AG20443 (cell line): ENCODE measurements around the gene LAMTOR5.
"Not testable (repeated sequence)": the region's sequence is repeated elsewhere in the genome, so short reads cannot be mapped to it uniquely, and the experiment has no call there.

Experiments used
- DNase-seq: peaks from one replicate; pipeline ENCODE4 v3.0.0; 2012; ENCODE audit warnings: low spot score, mixed read lengths

Gene LAMTOR5

GRCh38 chr1:110407260-110408210 is at the start of gene LAMTOR5:
LAMTOR5 (minus strand) TSS chr1:110407694; CDS start chr1:110407620, 74 bp downstream.
- peak; percentile 93 for DNase-seq

GRCh38 chr1:110457206-110457605 is 49.7 kb upstream of the LAMTOR5 start:
- no peak for DNase-seq

GRCh38 chr1:110455151-110455550 is 47.7 kb upstream of the LAMTOR5 start:
- no peak for DNase-seq

- no peak for DNase-seq
Measured at GRCh38 chr1:110454328-110454727, 46.8 kb upstream of the LAMTOR5 start.

- DNase-seq: no peak
Measured at GRCh38 chr1:110453829-110454228, 46.3 kb upstream of the LAMTOR5 start.

GRCh38 chr1:110452330-110452729 is 44.8 kb upstream of the LAMTOR5 start:
- no peak for DNase-seq

GRCh38 chr1:110450929-110451328 is 43.4 kb upstream of the LAMTOR5 start, which contains the start of gene PROK1:
PROK1 (plus strand) TSS chr1:110451149; CDS start chr1:110451217, 68 bp downstream.
- no peak for DNase-seq

- no peak for DNase-seq
Measured at GRCh38 chr1:110449661-110450651, 42.5 kb upstream of the LAMTOR5 start.

- DNase-seq: no peak
Measured at GRCh38 chr1:110444561-110444960, 37.1 kb upstream of the LAMTOR5 start.

- peak; percentile 38 for DNase-seq
Measured at GRCh38 chr1:110443451-110443850, 36.0 kb upstream of the LAMTOR5 start.

- no peak for DNase-seq
Measured at GRCh38 chr1:110441888-110442287, 34.4 kb upstream of the LAMTOR5 start.

- DNase-seq: peak; percentile 49
Measured at GRCh38 chr1:110440877-110441276, 33.4 kb upstream of the LAMTOR5 start.

GRCh38 chr1:110439873-110440272 is 32.4 kb upstream of the LAMTOR5 start:
- not testable (repeated sequence) for DNase-seq

- DNase-seq: no peak
Measured at GRCh38 chr1:110438893-110439292, 31.4 kb upstream of the LAMTOR5 start.

- not testable (repeated sequence) for DNase-seq
Measured at GRCh38 chr1:110437645-110438299, 30.3 kb upstream of the LAMTOR5 start.

GRCh38 chr1:110436635-110437034 is 29.1 kb upstream of the LAMTOR5 start:
- peak; percentile 34 for DNase-seq

- no peak for DNase-seq
Measured at GRCh38 chr1:110434946-110435345, 27.5 kb upstream of the LAMTOR5 start.

- peak; percentile 65 for DNase-seq
Measured at GRCh38 chr1:110433803-110434202, 26.3 kb upstream of the LAMTOR5 start.

- no peak for DNase-seq
Measured at GRCh38 chr1:110433213-110433612, 25.7 kb upstream of the LAMTOR5 start.

- no peak for DNase-seq
Measured at GRCh38 chr1:110430901-110431300, 23.4 kb upstream of the LAMTOR5 start.

GRCh38 chr1:110430366-110430765 is 22.9 kb upstream of the LAMTOR5 start:
- DNase-seq: no peak

GRCh38 chr1:110428946-110429345 is 21.5 kb upstream of the LAMTOR5 start:
- DNase-seq: no peak
